Esophagus (tissue), 2 donors: ENCODE data around the gene THADA. TPM values are rescaled to one million over a fixed set of nuclear protein-coding genes. Genes with fewer than 3 reads are reported as not detected.
"Not testable (repeated sequence)": the region's sequence is repeated elsewhere in the genome, so short reads cannot be mapped to it uniquely, and the experiment has no call there.

Experiments
- H3K27ac ChIP-seq, 2 donors: one replicate each; pipeline ENCODE4 v1.5.1; 2013; ENCODE audit warnings: low read depth in 2 of 2, mild to moderate bottlenecking in 2 of 2, inconsistent platforms in 1 of 2, low read length in 1 of 2, moderate library complexity in 1 of 2
- H3K27me3 ChIP-seq, 2 donors: one replicate each; pipeline ENCODE4 v1.6.1; 2013; ENCODE audit warnings: low read length in 2 of 2, control low read depth in 1 of 2, mild to moderate bottlenecking in 1 of 2; ENCODE audit not compliant: insufficient read depth in 2 of 2, control insufficient read depth in 1 of 2
- H3K36me3 ChIP-seq, 2 donors: one replicate each; pipeline ENCODE4 v1.6.1; 2013; ENCODE audit warnings: low read length in 1 of 2; ENCODE audit not compliant: control insufficient read depth in 2 of 2, insufficient read depth in 2 of 2
- H3K4me1 ChIP-seq, 2 donors: one replicate each; pipeline ENCODE4 v1.6.1; 2013; ENCODE audit warnings: low read length in 1 of 2; ENCODE audit not compliant: control insufficient read depth in 2 of 2, insufficient read depth in 2 of 2
- H3K4me3 ChIP-seq, 2 donors: one replicate each; pipeline ENCODE4 v1.5.1; 2013; ENCODE audit warnings: low read length in 2 of 2, mild to moderate bottlenecking in 2 of 2, low read depth in 1 of 2, moderate library complexity in 1 of 2
- H3K9me3 ChIP-seq, 2 donors: one replicate each; pipeline ENCODE4 v1.6.1; 2013; ENCODE audit warnings: mild to moderate bottlenecking in 2 of 2, low read depth in 1 of 2, low read length in 1 of 2, moderate library complexity in 1 of 2; ENCODE audit not compliant: control insufficient read depth in 2 of 2, insufficient read depth in 1 of 2
- WGBS, 2 donors: extraction: QIAGEN DNeasy Blood & Tissue Kit; methylation state at CpG; one replicate each; pipeline ENCODE4 v1.1.7; 2013; 5-methylcytosine and 5-hydroxymethylcytosine counted together
- polyA plus RNA-seq, 2 donors: library from polyadenylated mRNA; stranded (reverse); fragments of 200-250 nt; gene quantifications; one replicate each; pipeline ENCODE4 v1.2.3, GENCODE V29; 2013
- donor health status: healthy with polysubstance abuse.
- donor health status: Bipolar disorder and iron deficiency.

The THADA gene
- polyA plus RNA-seq, 2 donors = 8.3 to 13.2 TPM

DNA sequence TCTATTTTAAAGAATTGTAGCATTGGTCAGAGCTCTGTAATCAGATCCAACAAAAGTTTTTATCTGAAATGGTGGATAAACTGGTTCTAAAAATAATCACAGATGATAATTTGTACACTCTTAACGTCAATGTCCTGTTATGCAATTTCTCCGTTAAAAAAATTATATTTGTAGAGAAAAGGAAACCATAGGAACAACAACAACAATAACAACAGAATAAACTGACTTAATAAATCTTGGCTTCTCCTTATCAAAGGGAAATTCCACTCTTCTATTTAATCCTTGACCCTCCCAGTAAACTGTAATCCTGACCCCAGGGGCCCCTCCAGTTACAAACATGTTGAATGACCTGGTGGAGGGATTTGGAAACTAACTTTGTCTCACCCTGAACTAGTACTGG, 290.8 kb downstream of the THADA start:
- WGBS, 2 donors = 8 to 10% methylated on average over 2 of the region's 2 CpGs
- no peaks in the 10 kb centered on the region for H3K36me3 ChIP-seq
- H3K4me3 ChIP-seq = no peak overlapping the region
- peak overlapping the region; percentile 62 to 71 for H3K27ac ChIP-seq
- no peaks in the 10 kb centered on the region for H3K9me3 ChIP-seq
- peaks cover 0 to 4% of the 10 kb centered on the region in 2 donors for H3K4me1 ChIP-seq
- H3K27me3 ChIP-seq = no peaks in the 10 kb centered on the region

DNA sequence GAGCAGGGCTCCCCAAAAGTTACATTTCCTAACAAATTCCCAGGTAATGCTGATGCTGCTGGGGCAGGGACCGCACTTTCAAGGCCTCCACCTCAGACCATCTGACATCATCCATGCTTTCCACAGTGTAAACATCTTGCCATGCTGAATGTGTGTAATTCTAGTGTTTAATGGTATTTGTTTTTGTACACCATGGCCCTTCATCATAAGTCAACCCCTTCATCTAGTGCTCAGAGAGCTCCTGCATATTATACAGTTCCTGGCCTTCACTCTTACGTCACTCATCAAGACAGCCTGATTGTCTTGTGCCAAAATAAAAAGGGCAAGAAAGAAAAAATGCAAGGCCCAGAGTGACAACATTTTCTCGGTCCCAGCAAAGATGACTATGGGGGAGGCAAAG, 291.9 kb downstream of the THADA start:
- H3K4me3 ChIP-seq = no peak overlapping the region
- H3K27ac ChIP-seq = no peak overlapping the region
- H3K4me1 ChIP-seq = peaks cover 0 to 4% of the 10 kb centered on the region in 2 donors
- H3K27me3 ChIP-seq = no peaks in the 10 kb centered on the region
- H3K36me3 ChIP-seq = no peaks in the 10 kb centered on the region
- WGBS, 2 donors = 91 to 93% methylated on average over 3 of the region's 3 CpGs
- H3K9me3 ChIP-seq = no peaks in the 10 kb centered on the region

DNA sequence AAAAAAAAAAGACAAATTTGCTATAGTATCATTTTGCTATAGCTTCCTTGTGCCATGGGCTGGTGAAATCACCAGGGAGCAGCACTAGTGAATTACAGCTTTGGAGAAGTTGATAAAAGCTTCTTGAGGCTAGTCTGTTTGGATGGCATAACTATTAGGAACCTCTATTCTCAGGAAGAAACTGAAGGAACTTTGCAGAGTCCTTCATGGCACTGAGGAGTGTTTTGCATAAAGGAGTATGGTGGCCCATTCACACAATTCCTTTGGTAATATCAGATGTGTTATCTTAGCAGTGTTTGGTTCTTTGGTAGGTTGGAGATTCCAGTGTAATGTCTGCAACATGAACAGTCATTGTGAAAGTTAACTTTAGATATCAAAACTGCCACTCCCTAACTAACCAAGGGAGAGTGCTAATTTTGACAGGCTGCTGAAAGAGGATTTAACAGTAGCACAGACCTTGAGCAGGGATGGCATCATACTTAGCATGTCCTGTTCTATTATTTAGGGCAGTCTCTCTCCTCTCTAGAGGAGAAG, 292.8 kb downstream of the THADA start:
- H3K36me3 ChIP-seq = no peaks in the 10 kb centered on the region
- H3K4me1 ChIP-seq = peaks cover 0 to 4% of the 10 kb centered on the region in 2 donors
- no peaks in the 10 kb centered on the region for H3K27me3 ChIP-seq
- no peaks in the 10 kb centered on the region for H3K9me3 ChIP-seq
- H3K4me3 ChIP-seq = no peak overlapping the region
- H3K27ac ChIP-seq = no peak overlapping the region

DNA sequence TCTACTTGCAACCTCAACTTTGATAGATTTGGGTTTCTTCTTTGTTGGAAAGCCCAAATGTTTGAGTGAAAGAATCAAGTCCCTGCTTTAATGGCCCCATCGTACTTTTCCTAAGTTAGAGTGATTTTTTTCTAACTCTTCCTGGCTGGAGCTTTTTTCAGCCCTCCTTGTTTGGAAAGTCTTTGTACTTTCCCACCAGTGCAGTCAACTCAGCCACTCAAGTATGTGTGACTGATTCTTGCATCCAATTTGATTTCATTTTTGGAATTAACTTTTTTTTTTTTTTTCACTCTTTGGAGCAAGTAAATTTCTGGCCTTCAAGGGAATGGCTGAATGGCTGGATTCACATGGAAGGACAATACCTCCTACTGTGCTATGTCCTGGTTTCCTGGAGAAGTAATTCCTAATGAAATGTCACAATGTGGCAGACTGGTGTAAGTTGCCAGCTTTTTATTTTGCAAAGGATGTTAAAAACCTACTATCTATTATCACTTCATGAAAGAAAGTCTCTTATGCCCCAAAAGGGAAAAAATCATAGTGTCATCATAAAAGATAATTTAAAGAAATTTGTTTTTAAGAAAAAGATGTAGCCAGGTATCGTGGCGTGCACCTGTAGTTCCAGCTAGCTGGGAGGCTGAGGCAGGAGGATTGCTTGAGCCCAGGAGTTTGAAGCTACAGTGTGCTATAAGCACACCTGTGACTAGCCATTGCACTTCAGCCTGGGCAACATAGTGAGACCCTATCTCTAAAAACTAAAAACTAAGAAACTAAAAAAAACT, 293.5 kb downstream of the THADA start:
- H3K27ac ChIP-seq = no peak overlapping the region
- H3K9me3 ChIP-seq = no peaks in the 10 kb centered on the region
- no peaks in the 10 kb centered on the region for H3K36me3 ChIP-seq
- H3K4me1 ChIP-seq = peaks cover 0 to 4% of the 10 kb centered on the region in 2 donors
- H3K4me3 ChIP-seq = no peak overlapping the region
- no peaks in the 10 kb centered on the region for H3K27me3 ChIP-seq
- 84 to 85% methylated on average over 3 of the region's 3 CpGs for WGBS, 2 donors

DNA sequence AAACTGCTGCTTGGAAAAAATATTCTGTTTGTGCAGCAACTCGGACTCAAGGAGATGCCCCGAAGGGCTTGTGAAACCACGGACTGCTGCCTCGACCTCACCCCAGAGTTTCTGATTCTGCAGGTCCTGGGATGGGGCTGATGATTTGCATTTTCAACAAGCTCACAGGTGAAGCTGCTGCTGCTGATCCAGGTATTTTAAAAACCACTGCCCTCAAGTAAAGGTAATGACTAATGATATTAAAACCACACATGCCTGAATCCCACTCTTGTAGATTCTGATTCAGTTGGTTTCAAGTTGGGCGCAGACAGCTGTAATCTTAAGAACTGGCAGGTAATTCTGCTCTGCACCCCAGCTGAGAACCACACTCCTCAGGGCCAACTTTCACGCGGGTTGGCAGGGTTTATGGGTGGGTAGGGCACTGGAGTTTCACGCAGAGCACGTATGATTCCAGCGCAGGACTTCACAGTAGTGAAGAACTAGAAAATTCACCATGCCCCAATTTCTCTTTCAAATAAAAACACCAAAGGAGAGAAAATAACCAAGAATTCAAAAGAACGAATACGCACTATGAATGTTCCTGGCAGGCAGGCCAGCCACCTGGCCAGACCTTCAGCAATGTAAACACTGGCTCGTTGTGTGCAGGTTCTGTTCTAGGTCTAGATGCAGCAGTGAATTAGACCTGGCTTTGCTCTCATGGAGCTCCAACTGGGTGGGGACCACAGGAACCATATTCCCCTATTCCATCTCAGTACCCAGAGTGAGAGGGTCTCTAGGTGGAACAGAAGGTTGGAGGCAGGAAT, 294.9 kb downstream of the THADA start:
- H3K27me3 ChIP-seq = no peaks in the 10 kb centered on the region
- no peaks in the 10 kb centered on the region for H3K36me3 ChIP-seq
- H3K9me3 ChIP-seq = no peaks in the 10 kb centered on the region
- H3K4me1 ChIP-seq = peaks cover 0 to 4% of the 10 kb centered on the region in 2 donors
- peak overlapping the region; percentile 22 to 34 for H3K27ac ChIP-seq
- 42 to 44% methylated on average over 13 of the region's 13 CpGs for WGBS, 2 donors
- no peak overlapping the region for H3K4me3 ChIP-seq

DNA sequence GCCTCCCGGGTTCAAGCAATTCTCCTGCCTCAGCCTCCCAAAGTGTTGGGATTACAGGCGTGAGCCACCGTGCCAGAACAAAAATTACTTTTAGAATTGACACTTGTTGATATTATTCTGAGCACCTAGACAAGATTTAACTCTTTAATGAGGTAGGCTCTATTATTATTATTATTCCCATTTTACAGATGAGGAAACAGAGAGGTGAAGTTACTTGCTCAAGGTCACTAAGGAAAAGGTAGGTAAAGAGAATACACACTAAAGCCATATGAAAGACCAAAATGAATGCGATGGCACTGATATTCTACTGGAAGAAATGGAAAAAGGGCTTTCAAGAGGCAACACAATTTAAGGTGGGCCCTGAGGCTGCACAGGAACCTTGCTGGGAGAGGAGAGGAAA, 295.6 kb downstream of the THADA start:
- no peaks in the 10 kb centered on the region for H3K36me3 ChIP-seq
- no peak overlapping the region for H3K27ac ChIP-seq
- no peak overlapping the region for H3K4me3 ChIP-seq
- 92 to 95% methylated on average over 4 of the region's 4 CpGs for WGBS, 2 donors
- H3K9me3 ChIP-seq = no peaks in the 10 kb centered on the region
- peaks cover 0 to 4% of the 10 kb centered on the region in 2 donors for H3K4me1 ChIP-seq
- no peaks in the 10 kb centered on the region for H3K27me3 ChIP-seq

DNA sequence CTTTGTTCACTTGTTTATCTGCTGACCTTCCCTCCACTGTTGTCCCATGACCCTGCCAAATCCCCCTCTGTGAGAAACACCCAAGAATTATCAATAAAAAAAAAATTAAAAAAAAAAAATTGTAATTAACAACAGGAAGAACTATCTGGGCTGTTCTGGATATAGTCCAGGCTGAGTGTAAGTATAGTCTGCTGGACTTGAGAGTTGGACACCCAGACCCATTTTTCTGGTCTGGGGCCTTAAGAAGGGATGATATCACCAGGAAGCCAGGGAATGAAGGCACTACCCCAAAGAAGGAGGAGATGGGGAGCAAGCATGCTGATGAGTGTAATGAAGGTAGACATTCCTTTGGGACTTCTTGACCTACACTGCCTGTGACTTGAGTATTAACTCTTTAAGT, 297.3 kb downstream of the THADA start:
- Histone ChIP-seq H3K36me3 (no peaks in the 10 kb centered on the region), H3K27ac (peak overlapping the region in 1 of 2 donors; percentile 22), H3K27me3 (no peaks in the 10 kb centered on the region), H3K4me3 (no peak overlapping the region), H3K9me3 (no peaks in the 10 kb centered on the region), H3K4me1 (peaks cover 0 to 4% of the 10 kb centered on the region in 2 donors)

DNA sequence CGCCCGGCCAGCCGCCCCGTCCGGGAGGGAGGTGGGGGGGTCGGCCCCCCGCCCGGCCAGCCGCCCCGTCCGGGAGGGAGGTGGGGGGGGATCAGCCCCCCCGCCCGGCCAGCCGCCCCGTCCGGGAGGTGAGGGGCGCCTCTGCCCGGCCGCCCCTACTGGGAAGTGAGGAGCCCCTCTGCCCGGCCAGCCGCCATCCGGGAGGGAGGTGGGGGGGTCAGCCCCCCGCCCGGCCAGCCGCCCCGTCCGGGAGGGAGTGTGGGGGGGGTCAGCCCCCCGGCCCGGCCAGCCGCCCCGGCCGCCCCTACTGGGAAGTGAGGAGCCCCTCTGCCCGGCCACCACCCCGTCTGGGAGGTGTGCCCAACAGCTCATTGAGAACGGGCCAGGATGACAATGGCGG, 298.1 kb downstream of the THADA start:
- WGBS, 2 donors = 80 to 88% methylated on average over 14 to 25 of the region's 36 CpGs
- not testable (repeated sequence) for H3K27ac ChIP-seq, H3K36me3 ChIP-seq, H3K4me1 ChIP-seq, H3K4me3 ChIP-seq, H3K9me3 ChIP-seq, H3K27me3 ChIP-seq

DNA sequence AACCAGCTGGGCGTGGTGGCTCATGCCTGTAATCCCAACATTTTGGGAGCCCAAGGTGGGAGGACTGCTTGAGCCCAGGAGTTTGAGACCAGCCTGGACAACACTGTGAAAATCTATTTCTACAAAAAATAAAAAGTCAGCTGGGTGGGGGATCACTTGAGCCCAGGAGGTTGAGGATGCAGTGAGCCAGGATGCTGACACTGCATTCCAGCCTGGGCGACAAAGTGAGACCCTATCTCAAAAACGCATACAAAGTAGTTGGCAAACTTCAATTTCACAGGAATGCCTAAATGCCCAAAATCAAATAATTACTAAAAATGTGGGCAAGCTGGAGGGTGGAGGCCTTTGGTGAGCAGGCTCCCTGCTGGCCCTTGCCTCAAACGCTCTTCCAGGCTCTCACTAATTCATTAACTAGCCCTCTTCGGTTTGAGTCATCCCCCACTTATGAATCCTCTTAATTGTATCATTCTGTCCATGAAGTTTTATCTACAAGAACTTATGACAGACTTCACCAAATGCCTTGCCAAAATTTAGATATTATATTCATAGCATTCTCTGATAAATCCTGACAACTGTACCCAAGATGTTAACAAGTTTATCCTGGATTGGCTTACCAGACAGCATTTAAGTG, 300.8 kb downstream of the THADA start:
- peaks cover 0 to 8% of the 10 kb centered on the region in 2 donors for H3K36me3 ChIP-seq
- 87 to 88% methylated on average over 5 of the region's 5 CpGs for WGBS, 2 donors
- H3K27ac ChIP-seq = no peak overlapping the region
- no peaks in the 10 kb centered on the region for H3K4me1 ChIP-seq
- H3K27me3 ChIP-seq = no peaks in the 10 kb centered on the region
- H3K9me3 ChIP-seq = no peaks in the 10 kb centered on the region
- H3K4me3 ChIP-seq = no peak overlapping the region
